Testis (tissue), 3 donors: ENCODE measurements around the gene RARS2. TPM values are rescaled to one million over a fixed set of nuclear protein-coding genes. Genes with fewer than 3 reads are reported as not detected.
"Not testable (repeated sequence)": the region's sequence is repeated elsewhere in the genome, so short reads cannot be mapped to it uniquely, and the experiment has no call there.

ENCODE experiments used
- DNase-seq: peaks from one replicate; pipeline ENCODE4 v3.0.0-alpha.2; 2019
- H3K27ac ChIP-seq, 2 donors: fragments of 200-600 bp; sonication (generic); one replicate each; pipeline ENCODE4 v1.5.1; 2019
- H3K27me3 ChIP-seq: fragments of 200-600 bp; sonication (generic); one replicate; pipeline ENCODE4 v1.5.1; 2019
- H3K36me3 ChIP-seq: fragments of 200-600 bp; sonication (generic); one replicate; pipeline ENCODE4 v1.5.1; 2017; ENCODE audit warnings: low read depth; ENCODE audit errors: missing control alignments
- H3K4me1 ChIP-seq: fragments of 200-600 bp; sonication (generic); one replicate; pipeline ENCODE4 v1.5.1; 2019
- H3K4me3 ChIP-seq, 2 donors: fragments of 200-600 bp; sonication (generic); one replicate each; pipeline ENCODE4 v1.5.1; 2017 to 2019
- H3K9me3 ChIP-seq: fragments of 200-600 bp; sonication (generic); one replicate; pipeline ENCODE4 v1.5.1; 2017
- CTCF ChIP-seq, 3 experiments: fragments of 450-650 bp in 2 of 3; fragments of 200-600 bp in 1 of 3; sonication (generic) in 1 of 3; IDR thresholded peaks; one replicate each; pipeline ENCODE4 v1.5.1; 2016 to 2019; ENCODE audit warnings: antibody characterized with exemption in 3 of 3, mild to moderate bottlenecking in 2 of 3, moderate library complexity in 1 of 3
- POLR2A ChIP-seq: fragments of 450-650 bp; IDR thresholded peaks from one replicate; pipeline ENCODE4 v1.6.1; 2017; ENCODE audit warnings: antibody characterized with exemption, mild to moderate bottlenecking, moderate library complexity
- WGBS, 2 donors: methylation state at CpG; one replicate each; pipeline ENCODE4 v1.1.5; 2018; 5-methylcytosine and 5-hydroxymethylcytosine counted together
- intact Hi-C: fragments of 100-400 bp; cut with DNase I; formaldehyde crosslinking; loops from one replicate; pipeline ENCODE4 v1.15.1; 2023; ENCODE audit warnings: low total_unique reads
- polyA plus RNA-seq: library from polyadenylated mRNA; stranded (reverse); fragments of 350-450 nt; fragmentation: Illumina TruSeq; extraction: RNeasy Lipid Tissue Mini Kit (QIAGEN cat#74804); gene quantifications from one replicate; pipeline ENCODE4 v1.2.3, GENCODE V29; 2014; ENCODE audit warnings: low read depth, low replicate concordance; ENCODE audit not compliant: insufficient read depth
- total RNA-seq, 2 donors: library from RNA; depleted of rRNA; stranded (reverse); fragments of >200 nt; gene quantifications; one replicate each; pipeline ENCODE4 v1.2.3, GENCODE V29; 2016

Gene RARS2
- total and polyA plus RNA-seq, 3 donors from 2014 or later = 33.1 to 50.9 (median 35.7) TPM

- TF ChIP-seq CTCF (IDR thresholded peaks at IDR 0.05) = no peak
- TF ChIP-seq POLR2A = no peak
- H3K9me3 ChIP-seq = no peaks in the 10 kb centered on the region
- H3K27me3 ChIP-seq = no peaks in the 10 kb centered on the region
- intact Hi-C loops = no loop called here
- no peak overlapping the region for H3K4me3 ChIP-seq
- no peaks in the 10 kb centered on the region for H3K4me1 ChIP-seq
- no peak for DNase-seq
- H3K36me3 ChIP-seq = no peaks in the 10 kb centered on the region
- H3K27ac ChIP-seq = no peak overlapping the region
These were observed 91.7 kb downstream of the RARS2 start for GRCh38 chr6:87498048-87498447.

- H3K4me3 ChIP-seq = no peak overlapping the region
- no peak for DNase-seq
- WGBS, 2 donors = 93 to 96% methylated on average over 8 of the region's 8 CpGs
- H3K27ac ChIP-seq = no peak overlapping the region
- no peaks in the 10 kb centered on the region for H3K36me3 ChIP-seq
- intact Hi-C loops = no loop called here
- no peaks in the 10 kb centered on the region for H3K27me3 ChIP-seq
- H3K9me3 ChIP-seq = no peaks in the 10 kb centered on the region
- H3K4me1 ChIP-seq = no peaks in the 10 kb centered on the region
- TF ChIP-seq CTCF (IDR thresholded peaks at IDR 0.05) (no peak), POLR2A (no peak)
These were observed 94.9 kb downstream of the RARS2 start for GRCh38 chr6:87494761-87495422.

- H3K27me3 ChIP-seq, DNase-seq, H3K36me3 ChIP-seq, H3K4me1 ChIP-seq, intact Hi-C loops, H3K9me3 ChIP-seq, H3K27ac ChIP-seq, H3K4me3 ChIP-seq: not testable (repeated sequence)
- WGBS, 2 donors = 76 to 83% methylated on average over 8 of the region's 8 CpGs
These were observed 100.5 kb downstream of the RARS2 start for GRCh38 chr6:87489326-87489725.

- WGBS, 2 donors = 88 to 91% methylated on average over 4 of the region's 4 CpGs
- no peaks in the 10 kb centered on the region for H3K9me3 ChIP-seq
- no peak overlapping the region for H3K4me3 ChIP-seq
- no peak overlapping the region for H3K27ac ChIP-seq
- H3K4me1 ChIP-seq = no peaks in the 10 kb centered on the region
- DNase-seq = no peak
- H3K27me3 ChIP-seq = no peaks in the 10 kb centered on the region
- no peaks in the 10 kb centered on the region for H3K36me3 ChIP-seq
- intact Hi-C loops = no loop called here
- no peak for TF ChIP-seq CTCF (IDR thresholded peaks at IDR 0.05)
- TF ChIP-seq POLR2A = no peak
These were observed 102.2 kb downstream of the RARS2 start for GRCh38 chr6:87487555-87487954.

- no peak overlapping the region for H3K27ac ChIP-seq
- H3K36me3 ChIP-seq = no peaks in the 10 kb centered on the region
- H3K27me3 ChIP-seq = no peaks in the 10 kb centered on the region
- H3K4me1 ChIP-seq = no peaks in the 10 kb centered on the region
- H3K4me3 ChIP-seq = no peak overlapping the region
- DNase-seq = no peak
- 92 to 96% methylated on average over 7 of the region's 7 CpGs for WGBS, 2 donors
- no peak for TF ChIP-seq POLR2A
- no peak for TF ChIP-seq CTCF (IDR thresholded peaks at IDR 0.05)
- no peaks in the 10 kb centered on the region for H3K9me3 ChIP-seq
- intact Hi-C loops = no loop called here
These were observed 105.3 kb downstream of the RARS2 start for GRCh38 chr6:87484491-87484890.
